Measurements from ENCODE around the gene HACD2. TPM values are rescaled to one million over a fixed set of nuclear protein-coding genes. Genes with fewer than 3 reads are reported as not detected.

HACD2 gene
- total and polyA plus RNA-seq, 9 of the 15 experiments (the other 6 are each of a cell fraction or from before 2014, with no cell fraction given) = 1.3 to 10.5 (median 3.8) TPM

DNA sequence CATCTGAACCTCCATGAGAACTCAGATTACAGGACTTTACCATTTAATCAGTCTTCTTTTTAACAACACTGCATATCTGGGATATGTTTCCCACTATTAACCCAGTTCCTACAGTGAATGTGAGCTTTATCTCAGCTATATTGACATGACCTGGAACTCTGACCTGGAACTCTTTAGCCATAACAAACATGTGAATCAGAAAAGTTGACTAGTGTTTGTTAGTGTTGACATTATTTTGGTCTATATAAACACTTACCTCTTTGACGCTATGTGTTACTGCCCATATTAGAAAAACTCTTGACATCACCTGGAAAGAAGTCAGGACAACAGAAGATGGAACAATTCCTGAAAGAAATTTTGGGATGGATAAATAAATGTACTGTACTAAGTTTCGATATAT lies 56.7 kb downstream of the HACD2 start:
- no TSS peak for BruUV-seq (replicated peaks)
- Histone ChIP-seq H3K4me1 (replicated peaks in 1 of 2; ENCODE audit: control insufficient read depth in 2 of 2, insufficient read depth in 2 of 2, low read length in 2 of 2) (no peaks in the 10 kb centered on the region), H3K4me3 (no peak overlapping the region), H3K79me2 (ENCODE audit: control insufficient read depth, insufficient read depth, low read length) (no peaks in the 10 kb centered on the region), H3K36me3 (ENCODE audit: control insufficient read depth, insufficient read depth, low read length) (no peaks in the 10 kb centered on the region), H3K9me3 (replicated peaks; ENCODE audit: control insufficient read depth, insufficient read depth, low read depth, low read length) (no peaks in the 10 kb centered on the region), H2AFZ (ENCODE audit: low read depth, low read length) (no peak overlapping the region), H4K20me1 (replicated peaks; ENCODE audit: control insufficient read depth, insufficient read depth, low read length) (no peaks in the 10 kb centered on the region), H3K4me2 (ENCODE audit: insufficient read depth, low read length) (no peak overlapping the region), H3K9ac (ENCODE audit: insufficient read depth in 1 of 2, low read depth in 2 of 2, low read length in 2 of 2) (no peak overlapping the region), H3K9me1 (ENCODE audit: control insufficient read depth, insufficient read depth, low read length) (no peaks in the 10 kb centered on the region), H3K27me3 (ENCODE audit: control insufficient read depth in 2 of 2, insufficient read depth in 2 of 2, low read length in 2 of 2) (no peaks in the 10 kb centered on the region), H3K27ac (ENCODE audit: extremely low read depth, low read depth, low read length) (no peak overlapping the region)
- FAIRE-seq (no peak), ATAC-seq (no peak), DNase-seq (ENCODE audit: extremely low read depth in 1 of 4, low spot score in 3 of 4) (no peak)
- in situ Hi-C loops (cut with MboI) = no loop called here
- intact Hi-C loops (cut with micrococcal nuclease) = no loop called here
- 47% methylated on average over 1 of the region's 2 CpGs for WGBS (ENCODE audit: insufficient coverage, low coverage, missing lambda C conversion rate)
- CTCF ChIA-PET (ENCODE audit: low intra/inter-chr PET ratio) = no interaction called here
- POLR2A ChIA-PET = no interaction called here
- TF ChIP-seq TRIM24 (IDR thresholded peaks at IDR 0.05) (no peak), SRF (CRISPR knock-in tag; IDR thresholded peaks at IDR 0.05) (no peak), BDP1 (IDR thresholded peaks at IDR 0.05; ENCODE audit: insufficient read depth, insufficient read length) (no peak)

GRCh38 chr3:123527046-123527445 lies 57.8 kb downstream of the HACD2 start:
- TF ChIP-seq OTX1 (CRISPR knock-in tag; IDR thresholded peaks at IDR 0.05) (no peak), ZNF584 (CRISPR knock-in tag; IDR thresholded peaks at IDR 0.05; ENCODE audit: low read depth) (no peak), SIRT6 (IDR thresholded peaks at IDR 0.05; ENCODE audit: low read depth, low read length) (no peak), ZNF121 (CRISPR knock-in tag; conservative IDR thresholded peaks at IDR 0.05) (no peak)
- TF ChIP-seq, protein P1, sequence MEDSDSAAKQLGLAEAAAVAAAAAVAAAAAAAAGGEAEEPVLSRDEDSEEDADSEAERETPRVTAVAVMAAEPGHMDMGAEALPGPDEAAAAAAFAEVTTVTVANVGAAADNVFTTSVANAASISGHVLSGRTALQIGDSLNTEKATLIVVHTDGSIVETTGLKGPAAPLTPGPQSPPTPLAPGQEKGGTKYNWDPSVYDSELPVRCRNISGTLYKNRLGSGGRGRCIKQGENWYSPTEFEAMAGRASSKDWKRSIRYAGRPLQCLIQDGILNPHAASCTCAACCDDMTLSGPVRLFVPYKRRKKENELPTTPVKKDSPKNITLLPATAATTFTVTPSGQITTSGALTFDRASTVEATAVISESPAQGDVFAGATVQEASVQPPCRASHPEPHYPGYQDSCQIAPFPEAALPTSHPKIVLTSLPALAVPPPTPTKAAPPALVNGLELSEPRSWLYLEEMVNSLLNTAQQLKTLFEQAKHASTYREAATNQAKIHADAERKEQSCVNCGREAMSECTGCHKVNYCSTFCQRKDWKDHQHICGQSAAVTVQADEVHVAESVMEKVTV (CRISPR knock-in tag; IDR thresholded peaks at IDR 0.05) = no peak
- TF ChIP-seq, protein P2, sequence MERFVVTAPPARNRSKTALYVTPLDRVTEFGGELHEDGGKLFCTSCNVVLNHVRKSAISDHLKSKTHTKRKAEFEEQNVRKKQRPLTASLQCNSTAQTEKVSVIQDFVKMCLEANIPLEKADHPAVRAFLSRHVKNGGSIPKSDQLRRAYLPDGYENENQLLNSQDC (CRISPR knock-in tag; IDR thresholded peaks at IDR 0.05) = no peak
- H3K9me3 ChIP-seq (replicated peaks; ENCODE audit: control insufficient read depth, insufficient read depth, low read depth, low read length) = no peaks in the 10 kb centered on the region
- H3K27me3 ChIP-seq (ENCODE audit: control insufficient read depth in 2 of 2, insufficient read depth in 2 of 2, low read length in 2 of 2) = no peaks in the 10 kb centered on the region
- H4K20me1 ChIP-seq (replicated peaks; ENCODE audit: control insufficient read depth, insufficient read depth, low read length) = no peaks in the 10 kb centered on the region
- no peak overlapping the region for H3K9ac ChIP-seq (ENCODE audit: insufficient read depth in 1 of 2, low read depth in 2 of 2, low read length in 2 of 2)
- intact Hi-C loops (cut with micrococcal nuclease) = no loop called here
- no peaks in the 10 kb centered on the region for H3K4me1 ChIP-seq (replicated peaks in 1 of 2; ENCODE audit: control insufficient read depth in 2 of 2, insufficient read depth in 2 of 2, low read length in 2 of 2)
- ChIA-PET POLR2A (no interaction called here), CTCF (ENCODE audit: low intra/inter-chr PET ratio) (no interaction called here)
- no peak for DNase-seq (ENCODE audit: extremely low read depth in 1 of 4, low spot score in 3 of 4)
- no peak overlapping the region for H3K4me3 ChIP-seq
- H3K36me3 ChIP-seq (ENCODE audit: control insufficient read depth, insufficient read depth, low read length) = no peaks in the 10 kb centered on the region
- no peak overlapping the region for H3K4me2 ChIP-seq (ENCODE audit: insufficient read depth, low read length)
- H3K9me1 ChIP-seq (ENCODE audit: control insufficient read depth, insufficient read depth, low read length) = no peaks in the 10 kb centered on the region
- BruUV-seq (replicated peaks) = no TSS peak
- H2AFZ ChIP-seq (ENCODE audit: low read depth, low read length) = no peak overlapping the region
- no peaks in the 10 kb centered on the region for H3K79me2 ChIP-seq (ENCODE audit: control insufficient read depth, insufficient read depth, low read length)
- WGBS (ENCODE audit: insufficient coverage, low coverage, missing lambda C conversion rate) = 83% methylated on average over 3 of the region's 3 CpGs
- FAIRE-seq = no peak
- no peak overlapping the region for H3K27ac ChIP-seq (ENCODE audit: extremely low read depth, low read depth, low read length)
- ATAC-seq = no peak
- in situ Hi-C loops (cut with MboI) = no loop called here
